ENCODE data around the gene NAT14.
"Not testable (repeated sequence)": the region's sequence is repeated elsewhere in the genome, so short reads cannot be mapped to it uniquely, and the experiment has no call there.

The NAT14 gene

GRCh38 chr19:55487924-55488687 is 3.1 kb downstream of the NAT14 start, which contains the start of gene SSC5D:
TSS of gene SSC5D (plus strand) at chr19:55488436. CDS start at chr19:55488590, 154 bp downstream.
- DNase-seq: no peak

- no peak for DNase-seq
These were observed 4.2 kb downstream of the NAT14 start for GRCh38 chr19:55488986-55489710.

- DNase-seq: no peak
These were observed 4.9 kb downstream of the NAT14 start for GRCh38 chr19:55489711-55490477.

- no peak for DNase-seq
These were observed 5.8 kb downstream of the NAT14 start for GRCh38 chr19:55490478-55491432.

- DNase-seq: no peak
These were observed 6.8 kb downstream of the NAT14 start for GRCh38 chr19:55491546-55492360.

GRCh38 chr19:55492362-55492944 is 7.5 kb downstream of the NAT14 start:
- DNase-seq: no peak

GRCh38 chr19:55493052-55493644 is 8.2 kb downstream of the NAT14 start:
- no peak for DNase-seq

GRCh38 chr19:55493645-55494171 is 8.7 kb downstream of the NAT14 start:
- DNase-seq: no peak

GRCh38 chr19:55494172-55494761 is 9.3 kb downstream of the NAT14 start:
- DNase-seq: no peak

GRCh38 chr19:55495646-55496349 is 10.8 kb downstream of the NAT14 start:
- no peak for DNase-seq

GRCh38 chr19:55496820-55497219 is 11.8 kb downstream of the NAT14 start:
- DNase-seq: not testable (repeated sequence)

- no peak for DNase-seq
These were observed 12.8 kb downstream of the NAT14 start for GRCh38 chr19:55497763-55498162.

GRCh38 chr19:55498246-55498840 is 13.4 kb downstream of the NAT14 start:
- no peak for DNase-seq

- no peak for DNase-seq
These were observed 15.5 kb downstream of the NAT14 start for GRCh38 chr19:55500368-55500952.

- no peak for DNase-seq
These were observed 17.4 kb downstream of the NAT14 start for GRCh38 chr19:55502197-55502952.

- no peak for DNase-seq
These were observed 18.1 kb downstream of the NAT14 start for GRCh38 chr19:55503157-55503501.

- DNase-seq: peak; percentile 64
These were observed 18.7 kb downstream of the NAT14 start for GRCh38 chr19:55503502-55504251.
